Measurements from ENCODE around the gene ZNF83.
"Not testable (repeated sequence)": the region's sequence is repeated elsewhere in the genome, so short reads cannot be mapped to it uniquely, and the experiment has no call there.

Gene ZNF83

DNA sequence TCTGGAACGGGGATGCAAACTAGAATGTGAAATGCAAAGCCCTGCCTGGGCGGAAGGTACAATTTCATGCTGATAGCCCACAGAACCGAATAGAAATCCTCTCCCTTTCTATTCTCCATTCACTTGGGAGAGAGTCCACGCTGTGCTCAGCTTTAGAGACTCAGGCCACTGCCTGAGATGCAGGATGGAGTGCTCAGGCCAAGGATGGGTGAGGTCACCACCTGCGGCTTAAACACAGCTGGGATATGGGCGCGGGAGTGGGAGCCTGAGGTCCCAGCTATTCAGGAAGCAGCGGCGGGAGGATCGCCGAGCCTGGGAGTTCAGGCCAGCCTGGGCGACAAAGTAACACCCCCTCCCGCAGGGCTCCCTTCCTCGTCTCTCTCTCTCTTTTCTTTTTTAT is 446 bp upstream of the ZNF83 start:
- DNase-seq, result peak; percentile 62

DNA sequence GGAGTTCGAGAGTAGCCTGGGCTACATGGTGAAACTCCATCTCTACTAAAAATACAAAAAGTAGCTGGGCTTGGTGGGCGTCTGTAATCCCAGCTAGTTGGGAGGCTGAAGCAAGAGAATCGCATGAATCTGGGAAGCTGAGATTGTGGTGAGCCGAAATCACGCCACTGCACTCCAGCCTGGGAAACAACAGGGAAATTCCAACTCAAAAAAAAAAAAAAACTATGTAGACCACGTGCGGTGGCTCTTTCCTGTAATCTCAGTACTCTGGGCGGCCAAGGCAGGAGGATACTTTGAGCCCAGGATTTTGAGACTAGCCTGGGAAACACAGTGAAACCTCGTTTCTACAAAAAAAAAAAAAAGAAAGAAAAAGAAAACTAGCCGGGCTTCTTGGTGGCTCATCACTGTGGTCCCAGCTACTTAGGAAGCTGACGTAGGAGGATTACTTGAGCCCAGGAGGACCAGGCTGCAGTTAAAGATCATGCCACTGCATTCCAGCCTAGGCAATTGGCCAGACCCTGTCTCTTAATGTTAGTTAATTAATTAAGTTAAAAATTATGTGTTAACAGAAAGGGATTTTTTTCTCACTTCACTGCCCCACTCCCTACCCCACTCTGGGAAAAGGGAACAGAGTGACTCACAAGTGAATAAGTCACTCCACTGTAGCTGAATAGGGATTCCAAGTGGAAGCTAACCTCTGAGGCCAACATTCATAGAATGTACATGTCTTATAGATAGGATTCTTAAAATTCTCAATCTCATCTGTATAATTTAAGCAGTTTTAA is 2.2 kb downstream of the ZNF83 start:
- no peak for DNase-seq

DNA sequence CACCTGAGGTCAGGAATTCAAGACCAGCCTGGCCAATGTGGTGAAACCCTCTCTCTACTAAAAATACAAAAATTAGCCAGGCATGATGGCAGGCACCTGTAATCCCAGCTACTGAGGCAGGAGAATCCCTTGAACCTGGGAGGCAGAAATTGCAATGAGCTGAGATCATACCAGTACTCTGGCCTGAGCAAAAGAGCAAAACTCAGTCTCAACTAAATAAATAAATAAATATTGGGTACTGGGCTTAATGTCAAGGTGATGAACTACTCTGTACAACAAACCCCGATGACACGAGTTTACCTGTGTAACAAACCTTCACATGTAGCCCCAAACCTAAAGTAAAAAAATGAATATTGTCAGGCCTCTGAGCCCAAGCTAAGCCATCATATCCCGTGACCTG is 10.7 kb downstream of the ZNF83 start:
- DNase-seq, result not testable (repeated sequence)

DNA sequence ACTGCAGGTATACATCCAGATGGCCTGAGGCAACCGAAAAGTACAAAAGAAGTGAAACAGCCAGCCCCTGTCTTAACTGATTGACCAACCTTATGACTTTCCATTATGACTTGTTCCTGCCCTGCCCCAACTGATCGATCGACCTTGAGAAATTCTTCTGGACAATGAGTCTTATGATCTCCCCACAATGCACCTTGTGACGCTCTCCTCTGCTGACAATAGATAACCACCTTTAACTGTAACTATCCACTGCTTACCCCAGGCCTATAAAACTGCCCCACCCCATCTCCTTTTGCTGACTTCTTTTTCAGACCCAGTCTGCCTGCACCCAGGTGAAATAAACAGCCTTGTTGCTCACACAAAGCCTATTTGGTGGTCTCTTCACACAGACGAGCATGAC is 11.2 kb downstream of the ZNF83 start:
- no peak for DNase-seq

DNA sequence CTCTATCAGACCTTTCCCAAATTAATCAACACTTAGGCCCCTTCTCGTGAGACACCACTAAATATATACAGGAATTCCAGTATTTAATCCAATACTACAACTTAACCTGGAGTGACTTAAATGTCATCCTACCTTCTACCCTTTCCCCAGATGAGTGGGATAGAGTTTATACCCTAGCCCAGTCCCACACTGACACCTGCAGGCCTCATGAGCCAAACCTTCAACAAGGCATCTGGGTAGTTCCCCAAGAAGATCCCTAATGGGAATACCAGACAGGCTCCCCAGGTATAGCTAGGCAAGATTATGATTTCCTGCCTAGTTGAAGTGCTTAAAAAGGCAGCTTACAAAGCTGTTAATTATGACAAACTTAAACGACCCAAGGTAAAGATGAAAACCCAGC is 15.9 kb downstream of the ZNF83 start:
- no peak for DNase-seq

DNA sequence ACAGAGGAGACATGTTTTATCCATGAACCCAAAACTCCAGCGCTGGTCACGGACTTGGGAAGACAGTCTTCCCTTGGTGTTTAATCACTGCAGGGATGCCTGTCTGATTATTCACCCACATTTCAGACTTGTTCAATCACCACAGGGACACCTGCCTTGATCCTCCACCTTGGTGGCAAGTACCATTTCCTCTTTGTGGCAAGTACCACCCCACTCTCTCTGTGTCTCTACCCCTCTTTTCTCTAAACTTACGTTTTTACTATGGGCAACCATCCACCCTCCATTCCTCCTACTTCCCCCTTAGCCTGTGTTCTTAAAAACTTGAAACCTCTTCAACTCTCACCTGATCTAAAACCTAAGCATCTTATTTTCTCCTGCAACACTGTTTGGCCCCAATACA is 16.8 kb downstream of the ZNF83 start:
- DNase-seq, result peak; percentile 22

DNA sequence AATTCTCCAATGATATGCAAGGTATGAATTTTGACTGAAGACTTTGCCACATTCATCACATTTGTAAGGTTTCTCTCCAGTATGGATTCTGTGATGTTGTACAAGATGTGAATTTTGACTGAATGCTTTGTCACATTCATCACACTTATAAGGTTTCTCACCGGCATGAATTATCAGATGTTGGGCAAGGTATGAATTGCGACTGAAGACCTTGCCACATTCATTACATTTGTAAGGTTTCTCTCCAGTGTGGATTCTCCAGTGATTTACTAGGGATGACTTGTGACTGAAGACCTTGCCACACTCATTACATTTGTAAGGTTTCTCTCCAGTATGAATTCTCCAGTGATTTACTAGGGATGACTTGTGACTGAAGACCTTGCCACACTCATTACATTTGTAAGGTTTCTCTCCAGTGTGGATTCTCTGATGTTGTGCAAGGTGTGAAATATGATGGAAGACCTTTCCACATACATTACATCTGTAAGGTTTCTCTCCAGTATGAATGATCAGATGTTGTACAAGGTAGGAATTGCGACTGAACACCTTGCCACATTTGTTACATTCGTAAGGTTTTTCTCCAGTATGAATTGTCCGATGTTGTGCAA is 24.8 kb downstream of the ZNF83 start:
- no peak for DNase-seq

DNA sequence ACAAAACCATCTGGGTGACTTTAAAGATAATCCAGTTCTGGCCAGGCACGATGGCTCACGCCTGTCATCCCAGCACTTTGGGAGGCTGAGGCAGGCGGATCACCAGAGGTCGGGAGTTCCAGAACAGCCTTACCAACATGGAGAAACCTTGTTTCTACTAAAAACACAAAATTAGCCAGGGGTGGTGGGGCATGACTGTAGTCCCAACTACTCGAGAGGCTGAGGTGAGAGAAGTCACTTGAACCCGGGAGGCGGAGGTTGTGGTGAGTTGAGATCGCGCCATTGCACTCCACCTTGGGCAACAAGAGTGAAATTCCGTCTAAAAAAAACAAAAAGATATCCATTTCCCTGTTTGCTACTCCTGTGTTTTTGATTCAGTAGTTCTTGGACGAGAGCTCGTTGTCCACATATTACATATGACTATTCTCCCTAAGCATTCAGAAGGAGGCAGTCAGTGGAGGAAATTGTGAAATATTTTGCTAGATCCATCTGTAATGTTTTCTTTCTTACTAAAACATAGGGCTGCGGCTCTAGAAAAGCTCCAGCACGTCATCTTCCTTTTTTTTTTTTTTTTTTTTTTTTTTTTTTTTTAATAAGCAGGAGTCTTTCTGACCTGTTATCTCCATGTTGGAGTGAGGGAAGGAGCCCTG is 34.5 kb downstream of the ZNF83 start:
- DNase-seq, result peak; percentile 12

DNA sequence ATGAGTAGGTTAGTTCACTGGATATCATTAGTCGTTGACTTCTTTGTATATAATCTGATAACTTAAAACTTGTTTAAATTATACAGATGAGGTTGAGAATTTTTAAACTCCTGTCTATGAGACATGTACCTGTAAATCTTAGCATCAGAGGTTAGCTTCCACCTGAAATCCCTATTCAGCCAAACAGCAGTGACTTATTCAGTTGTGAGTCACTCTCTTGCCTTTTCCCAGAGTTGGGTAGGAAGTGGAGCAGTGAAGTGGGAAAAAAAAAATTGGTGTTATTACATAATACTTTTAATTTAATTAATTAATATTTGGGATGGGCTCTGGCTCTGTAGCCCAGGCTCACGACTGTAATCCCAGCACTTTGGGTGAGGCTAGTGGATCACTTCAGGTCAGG is 35.2 kb downstream of the ZNF83 start:
- DNase-seq, result no peak

DNA sequence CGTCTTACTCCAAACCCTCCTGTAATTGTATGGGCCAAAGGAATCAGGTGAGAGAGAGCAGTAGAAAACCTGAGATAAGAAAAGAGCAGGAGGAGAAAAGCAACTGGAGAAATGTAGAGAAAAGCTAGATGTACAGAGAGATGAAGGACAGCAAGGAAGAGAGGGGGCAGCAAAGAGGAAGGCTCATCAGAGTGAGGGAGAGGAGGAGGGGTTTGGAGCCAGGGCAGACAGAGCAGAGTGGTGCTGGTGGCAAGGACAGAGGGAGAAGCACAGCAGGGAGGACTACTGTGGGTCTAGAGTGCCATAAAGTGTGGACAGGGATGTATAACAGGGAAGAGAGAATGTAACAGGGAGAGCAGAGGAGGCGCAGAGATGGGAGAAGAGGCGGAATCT is 36.2 kb downstream of the ZNF83 start:
- not testable (repeated sequence) for DNase-seq

DNA sequence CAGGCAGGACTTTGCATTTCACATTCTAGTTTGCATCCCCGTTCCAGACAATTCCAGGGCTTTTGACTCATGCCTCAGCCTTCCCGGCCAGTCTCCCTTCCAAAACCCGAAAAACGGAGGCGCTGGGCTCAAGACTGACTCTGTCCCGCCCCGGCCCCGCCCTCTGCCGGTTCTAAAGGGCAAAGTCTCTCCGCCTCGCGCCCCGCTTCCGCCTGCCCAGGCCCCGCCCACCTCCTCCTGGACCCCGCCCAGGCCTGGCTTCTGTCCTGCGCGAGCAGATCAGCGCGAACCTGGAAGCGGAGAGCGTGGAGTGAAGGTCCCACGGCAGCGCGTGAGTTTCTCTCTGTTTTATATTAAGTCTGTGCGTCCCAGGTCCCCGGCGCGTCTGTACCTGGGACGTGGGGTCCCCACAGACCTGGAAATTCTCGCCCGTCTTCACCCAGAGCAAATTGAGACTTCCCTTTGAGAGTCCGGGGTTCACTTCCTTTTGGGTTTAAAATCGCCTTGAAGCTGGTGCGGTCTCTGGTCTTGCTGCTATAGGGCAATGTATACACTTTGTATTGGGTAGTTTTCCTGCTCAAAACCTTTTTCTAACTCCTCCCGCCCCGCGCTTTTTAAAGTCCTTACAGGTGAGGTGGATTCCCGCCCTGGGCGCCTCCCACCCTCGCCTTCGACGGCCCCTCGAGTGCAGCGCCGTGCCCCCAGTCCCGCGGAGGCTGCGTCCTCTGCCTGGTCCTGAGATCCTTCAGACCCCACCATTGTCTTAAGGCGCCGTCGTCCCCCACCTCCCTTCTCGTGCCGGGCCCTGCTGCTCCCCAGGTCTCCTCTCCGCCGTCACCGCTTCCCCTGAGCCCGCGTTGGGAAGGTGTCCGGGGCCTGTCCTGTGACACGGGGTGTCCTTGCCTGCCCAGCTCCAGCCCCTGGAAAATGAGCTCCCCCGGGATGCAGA is 36.9 kb downstream of the ZNF83 start:
- DNase-seq, result peak; percentile 98

DNA sequence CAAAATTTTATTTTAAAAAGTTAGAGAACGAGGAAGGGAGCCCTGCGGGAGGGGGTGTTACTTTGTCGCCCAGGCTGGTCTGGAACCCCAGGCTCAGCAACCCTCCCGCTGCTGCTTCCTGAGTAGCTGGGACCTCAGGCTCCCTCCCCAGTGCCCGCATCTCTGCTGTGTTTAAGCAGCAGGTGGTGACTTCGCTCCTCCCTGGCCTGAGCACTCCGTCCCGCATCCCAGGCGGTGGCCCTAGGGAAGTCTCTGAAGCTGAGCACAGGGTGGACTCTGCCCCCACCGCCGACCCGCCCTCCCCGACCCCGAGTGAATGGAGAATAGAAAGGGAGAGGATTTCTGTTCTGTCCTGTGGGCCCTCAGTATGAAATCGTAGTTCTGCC is 37.5 kb downstream of the ZNF83 start:
- DNase-seq, result peak; percentile 63

DNA sequence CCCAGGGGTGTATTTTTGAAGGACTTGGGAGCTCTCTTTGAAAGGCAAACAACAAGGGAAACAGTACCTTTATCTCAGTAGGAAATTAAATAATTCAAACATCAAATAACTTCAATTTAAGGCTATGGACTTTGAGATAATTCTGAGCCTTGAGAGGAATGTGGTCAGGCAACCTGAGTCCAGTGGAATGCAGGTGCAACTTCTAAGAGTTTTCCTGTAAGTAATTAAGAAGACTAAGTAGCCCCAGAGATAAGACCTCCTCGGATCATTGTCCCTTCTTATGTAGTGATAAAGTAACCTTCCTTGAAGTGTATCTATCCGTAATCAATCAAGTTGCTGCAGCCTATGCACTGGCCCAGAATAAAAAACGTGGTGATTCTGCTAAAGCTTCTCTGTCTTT is 38.9 kb downstream of the ZNF83 start:
- no peak for DNase-seq

DNA sequence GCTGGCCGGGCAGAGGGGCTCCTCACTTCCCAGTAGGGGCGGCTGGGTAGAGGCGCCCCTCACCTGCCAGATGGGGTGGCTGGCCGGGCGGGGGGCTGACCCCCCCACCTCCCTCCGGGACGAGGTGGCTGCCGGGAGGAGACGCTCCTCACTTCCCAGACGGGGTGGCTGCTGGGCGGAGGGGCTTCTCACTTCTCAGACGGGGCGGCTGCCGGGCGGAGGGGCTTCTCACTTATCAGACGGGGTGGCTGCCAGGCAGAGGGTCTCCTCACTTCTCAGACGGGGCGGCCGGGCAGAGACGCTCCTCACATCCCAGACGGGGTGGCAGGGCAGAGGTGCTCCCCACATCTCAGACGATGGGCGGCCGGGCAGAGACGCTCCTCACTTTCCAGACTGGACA is 44.7 kb downstream of the ZNF83 start:
- DNase-seq, result peak; percentile 49

DNA sequence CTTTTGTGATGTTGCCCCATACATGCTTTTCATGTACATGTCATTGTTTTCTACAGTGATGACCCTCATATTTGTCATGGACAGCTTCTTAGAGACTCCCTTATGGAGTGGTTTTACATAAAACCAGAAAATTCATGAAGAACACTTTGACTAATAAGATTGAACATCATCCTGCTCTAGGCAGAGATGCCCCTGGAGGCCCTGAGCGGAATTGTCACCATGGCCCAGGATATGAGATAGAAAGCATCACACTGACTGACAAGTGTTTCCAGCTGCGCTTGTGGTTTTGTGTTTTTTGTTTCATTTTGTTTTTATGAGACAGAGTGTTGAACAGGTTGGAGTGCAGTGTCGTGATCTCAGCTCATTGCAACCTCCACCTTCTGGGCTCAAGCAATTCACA is 45.9 kb downstream of the ZNF83 start:
- DNase-seq, result no peak

DNA sequence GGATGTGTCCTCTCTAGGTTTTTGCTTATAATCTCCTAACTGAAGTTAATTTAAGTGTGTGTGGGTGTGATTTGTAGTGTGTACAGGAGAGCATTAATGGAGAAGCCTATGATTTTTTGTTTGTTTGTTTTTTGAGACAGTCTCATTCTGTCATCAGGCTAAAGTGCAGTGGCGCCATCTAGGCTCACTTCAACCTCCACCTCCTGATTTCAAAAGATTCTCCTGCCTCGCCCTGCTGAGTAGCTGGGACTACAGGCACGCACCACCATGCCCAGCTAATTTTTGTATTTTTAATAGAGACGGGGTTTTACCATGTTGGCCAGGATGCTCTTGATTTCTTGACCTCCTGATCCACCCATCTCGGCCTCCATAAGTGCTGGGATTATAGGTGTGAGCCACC is 47.4 kb downstream of the ZNF83 start:
- DNase-seq, result no peak

DNA sequence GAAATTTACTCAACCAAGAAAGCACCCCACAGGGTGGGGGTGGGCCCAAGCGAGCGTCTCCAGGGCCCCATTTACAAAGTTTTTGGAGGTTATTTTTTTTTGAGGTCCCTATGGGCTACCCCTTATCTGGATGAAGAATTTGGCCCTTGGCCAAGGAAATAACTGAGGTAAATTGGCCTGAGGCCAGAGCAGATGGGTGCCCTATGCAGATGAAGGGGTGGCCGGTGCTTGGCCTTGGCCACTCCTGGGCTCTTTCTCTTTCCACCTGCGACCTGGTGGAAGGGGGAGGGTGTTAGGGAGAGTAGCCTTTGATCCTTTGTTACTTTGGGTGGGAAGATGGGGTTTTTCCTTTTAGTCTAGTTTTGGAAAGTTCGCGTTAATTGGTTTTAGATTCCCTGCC is 52.6 kb downstream of the ZNF83 start:
- DNase-seq, result no peak

DNA sequence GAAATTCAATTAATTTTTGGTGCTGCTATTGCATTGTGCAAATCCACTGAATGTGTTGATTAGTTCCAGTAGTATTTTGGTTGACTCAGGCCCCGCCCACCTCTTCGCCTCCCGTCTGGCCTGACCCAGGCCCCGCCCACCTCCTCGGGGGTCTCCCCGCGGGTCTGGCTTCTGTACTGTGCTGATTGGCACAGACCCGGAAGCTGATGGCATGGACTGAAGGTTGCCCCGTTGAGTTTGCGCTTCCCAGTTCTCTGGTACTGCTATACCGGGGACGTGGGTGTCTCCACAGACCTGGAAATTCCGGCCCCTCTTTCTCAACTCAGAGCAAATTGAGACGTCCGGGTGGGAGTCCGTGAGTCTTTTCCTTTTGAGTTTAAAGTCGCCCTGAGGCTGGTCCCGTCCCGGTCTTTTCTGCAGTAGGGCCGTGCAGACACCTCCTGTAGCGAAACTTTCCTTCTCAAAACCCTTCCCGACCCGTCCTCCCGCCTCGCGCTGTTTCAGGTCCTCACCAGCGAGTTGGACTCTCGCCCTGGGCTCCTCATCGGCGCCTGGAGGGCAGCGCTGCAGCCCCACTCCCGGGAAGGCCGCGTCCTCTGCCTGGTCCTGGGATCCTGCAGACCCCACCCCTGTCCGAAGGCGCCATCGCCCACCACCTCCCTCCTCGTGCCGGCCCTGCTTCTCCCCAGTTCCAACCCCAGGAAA is 53.3 kb downstream of the ZNF83 start:
- DNase-seq, result no peak

DNA sequence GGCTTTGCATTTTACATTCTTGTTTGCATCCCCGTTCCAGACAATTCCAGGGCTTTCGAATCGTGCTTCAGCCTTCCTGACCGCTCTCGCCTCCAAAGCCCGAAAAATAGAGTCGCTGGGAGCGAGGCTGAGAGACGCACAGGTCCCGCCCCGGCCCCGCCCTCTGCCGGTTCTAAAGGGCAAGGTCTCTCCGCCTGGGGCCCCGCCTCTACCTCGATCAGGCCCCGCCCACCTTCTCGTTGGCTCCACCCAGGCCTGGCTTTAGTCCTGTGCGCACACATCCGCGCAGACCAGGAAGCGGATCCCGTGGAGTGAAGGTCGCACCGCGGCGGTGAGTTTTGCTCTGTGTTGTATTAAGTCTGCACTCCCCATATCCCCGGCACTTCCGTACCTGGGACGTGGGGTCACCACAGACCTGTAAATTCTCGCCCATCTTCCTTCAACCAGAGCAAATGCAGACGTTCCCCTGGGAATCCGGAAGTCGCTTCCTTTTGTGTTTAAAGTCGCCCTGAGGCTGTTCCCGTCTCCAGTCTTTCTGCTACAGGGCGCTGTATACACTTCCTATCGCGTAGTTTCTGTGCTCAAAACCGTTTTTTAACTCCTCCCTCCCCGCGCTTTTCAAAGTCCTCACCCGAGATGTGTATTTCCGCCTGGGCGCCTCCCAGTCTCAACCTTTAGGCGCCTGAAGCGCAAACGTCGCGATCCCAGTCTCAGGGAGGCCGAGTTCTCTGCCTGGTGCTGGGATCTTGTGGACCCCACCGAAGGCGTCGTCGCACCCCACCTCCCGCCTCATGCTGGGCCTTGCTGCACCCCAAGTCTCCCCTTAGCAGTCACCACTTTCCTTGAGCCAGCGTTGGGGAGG is 67.9 kb downstream of the ZNF83 start, which contains the start of gene ZNF701:
ZNF701 (plus strand) TSS at position 288 of the 862 bp plus-strand sequence. CDS start 3,861 bp downstream, outside the sequence.
- DNase-seq, result peak; percentile 98

DNA sequence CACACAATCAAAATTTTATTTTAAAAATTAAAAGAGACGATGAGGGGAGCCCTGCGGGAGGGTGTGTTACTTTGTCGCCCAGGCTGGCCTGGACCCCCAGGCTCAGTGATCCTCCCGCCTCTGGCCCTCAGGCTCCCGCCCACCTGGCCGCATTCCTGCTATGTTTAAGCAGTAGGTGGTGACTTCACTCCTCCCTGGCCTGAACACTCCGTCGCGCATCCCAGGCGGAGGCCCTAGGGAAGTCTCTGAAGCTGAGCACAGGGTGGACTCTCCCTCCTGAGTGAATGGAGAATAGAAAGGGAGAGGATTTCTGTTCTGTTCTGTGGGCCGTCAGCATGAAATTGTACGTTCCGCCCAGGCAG is 68.5 kb downstream of the ZNF83 start:
- DNase-seq, result not testable (repeated sequence)

DNA sequence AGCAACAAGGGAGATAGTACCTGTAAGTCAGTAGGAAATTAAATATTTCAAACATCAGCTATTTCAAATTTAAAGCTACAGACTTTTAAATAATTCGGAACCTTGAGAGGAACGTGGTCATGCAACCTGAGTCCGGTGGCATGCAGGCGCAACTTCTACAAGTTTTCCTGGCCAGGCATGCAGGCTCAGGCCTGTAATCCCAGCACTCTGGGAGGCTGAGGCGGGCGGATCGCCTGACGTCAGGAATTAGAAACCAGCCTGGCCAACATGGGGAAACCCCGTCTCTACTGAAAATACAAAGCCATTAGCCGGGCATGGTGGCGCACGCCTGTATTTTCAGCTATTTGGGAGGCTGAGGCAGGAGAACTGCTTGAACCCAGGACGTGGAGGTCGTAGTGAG is 70.2 kb downstream of the ZNF83 start:
- DNase-seq, result no peak

Measured in activated effector memory CD4-positive, alpha-beta T cell treated with anti-CD3 and anti-CD28 coated beads, Interleukin-2, amount 50 U/mL, for 16 hours (primary cell).